HEK293 (cell line): ENCODE measurements around the gene SLC15A4.
A peak's percentile ranks its signal among the peaks of the same experiment; 100 is the strongest.

Experiments
- TCF7L2 ChIP-seq: IDR thresholded peaks from 2 replicates; pipeline ENCODE4 v1.6.1; 2011; ENCODE audit warnings: low read depth, mild to moderate bottlenecking, inconsistent platforms, low read length, moderate library complexity, borderline replicate concordance
- ZBTB10 ChIP-seq: fragments of 450-650 bp; formaldehyde crosslinking; IDR thresholded peaks from 2 replicates; pipeline ENCODE4 v1.5.1; 2016; ENCODE audit warnings: missing biosample characterization, missing genetic modification characterization
- ZBTB11 ChIP-seq: fragments of 450-650 bp; formaldehyde crosslinking; conservative IDR thresholded peaks from 2 replicates; pipeline ENCODE4 v1.5.1; 2016; ENCODE audit warnings: low read depth, missing biosample characterization, missing genetic modification characterization
- ZBTB26 ChIP-seq: fragments of 450-650 bp; formaldehyde crosslinking; optimal IDR thresholded peaks from 2 replicates; pipeline ENCODE3; 2016; ENCODE audit warnings: missing biosample characterization, mild to moderate bottlenecking, missing genetic modification characterization
- ZBTB44 ChIP-seq: fragments of 450-650 bp; IDR thresholded peaks from 2 replicates; pipeline ENCODE4 v1.5.1; 2018; ENCODE audit warnings: missing biosample characterization, mild to moderate bottlenecking, missing genetic modification characterization
- ZBTB8A ChIP-seq: fragments of 450-650 bp; formaldehyde crosslinking; IDR thresholded peaks from 2 replicates; pipeline ENCODE4 v1.5.1; 2016; ENCODE audit warnings: missing biosample characterization, missing genetic modification characterization
- ZEB2 ChIP-seq: fragments of 450-650 bp; formaldehyde crosslinking; IDR thresholded peaks from 2 replicates; pipeline ENCODE4 v1.5.1; 2016; ENCODE audit warnings: missing biosample characterization, missing genetic modification characterization
- ZNF211 ChIP-seq: fragments of 450-650 bp; formaldehyde crosslinking; IDR thresholded peaks from 2 replicates; pipeline ENCODE4 v1.5.1; 2016; ENCODE audit warnings: low read depth, missing biosample characterization, missing genetic modification characterization
- ZNF23 ChIP-seq: fragments of 450-650 bp; formaldehyde crosslinking; IDR thresholded peaks from 2 replicates; pipeline ENCODE4 v1.5.1; 2016; ENCODE audit warnings: missing biosample characterization, missing genetic modification characterization, borderline replicate concordance
- ZNF292 ChIP-seq: fragments of 450-650 bp; formaldehyde crosslinking; IDR thresholded peaks from 2 replicates; pipeline ENCODE4 v1.5.1; 2016; ENCODE audit warnings: low read depth, missing biosample characterization, missing genetic modification characterization, borderline replicate concordance
- ZNF335 ChIP-seq: fragments of 450-650 bp; formaldehyde crosslinking; conservative IDR thresholded peaks from 2 replicates; pipeline ENCODE4 v1.5.1; 2016; ENCODE audit warnings: missing biosample characterization, missing genetic modification characterization
- ZNF350 ChIP-seq: fragments of 450-650 bp; formaldehyde crosslinking; IDR thresholded peaks from 2 replicates; pipeline ENCODE4 v1.5.0; 2017; ENCODE audit warnings: missing biosample characterization, mild to moderate bottlenecking, missing genetic modification characterization
- ZNF488 ChIP-seq: fragments of 450-650 bp; formaldehyde crosslinking; IDR thresholded peaks from 2 replicates; pipeline ENCODE4 v1.5.1; 2016; ENCODE audit warnings: missing biosample characterization, missing genetic modification characterization
- ZNF518A ChIP-seq: fragments of 450-650 bp; formaldehyde crosslinking; conservative IDR thresholded peaks from 2 replicates; pipeline ENCODE4 v1.5.1; 2016; ENCODE audit warnings: low read depth, missing biosample characterization, missing genetic modification characterization
- ZNF521 ChIP-seq: fragments of 450-650 bp; formaldehyde crosslinking; IDR thresholded peaks from 2 replicates; pipeline ENCODE4 v1.5.1; 2017; ENCODE audit warnings: missing biosample characterization, mild to moderate bottlenecking, missing genetic modification characterization
- ZNF549 ChIP-seq: fragments of 450-650 bp; IDR thresholded peaks from 2 replicates; pipeline ENCODE4 v1.5.1; 2018; ENCODE audit warnings: missing biosample characterization, missing genetic modification characterization, mild to moderate bottlenecking, inconsistent platforms, moderate library complexity
- ZNF558 ChIP-seq: fragments of 450-650 bp; formaldehyde crosslinking; IDR thresholded peaks from 2 replicates; pipeline ENCODE4 v1.5.1; 2016; ENCODE audit warnings: missing biosample characterization, missing genetic modification characterization
- ZNF623 ChIP-seq: fragments of 450-650 bp; formaldehyde crosslinking; IDR thresholded peaks from 2 replicates; pipeline ENCODE4 v1.5.1; 2016; ENCODE audit warnings: missing biosample characterization, missing genetic modification characterization
- ZNF692 ChIP-seq: fragments of 450-650 bp; formaldehyde crosslinking; IDR thresholded peaks from 2 replicates; pipeline ENCODE4 v1.5.1; 2016; ENCODE audit warnings: missing biosample characterization, missing genetic modification characterization
- ZNF791 ChIP-seq: fragments of 450-650 bp; formaldehyde crosslinking; IDR thresholded peaks from 2 replicates; pipeline ENCODE4 v1.5.1; 2016; ENCODE audit warnings: missing biosample characterization, missing genetic modification characterization
- ZNF830 ChIP-seq: fragments of 450-650 bp; IDR thresholded peaks from 2 replicates; pipeline ENCODE4 v1.5.0; 2018; ENCODE audit warnings: missing biosample characterization, missing genetic modification characterization, low read depth, mild to moderate bottlenecking, moderate library complexity

Gene SLC15A4

GRCh38 chr12:128823916-128824839, at the start of gene SLC15A4 (continued):
- TF ChIP-seq ZNF23 (tag by site-specific recombination), result no peak
- no peak for TF ChIP-seq TCF7L2
- peak; percentile 92 for TF ChIP-seq ZNF335 (tag by site-specific recombination)
- no peak for TF ChIP-seq ZNF791 (tag by site-specific recombination)
- peak; percentile 92 for TF ChIP-seq ZBTB8A (tag by site-specific recombination)
- TF ChIP-seq ZEB2, result 0 out of 2 replicates have a peak, but pooled peaks have one; percentile 18
- TF ChIP-seq ZBTB11 (tag by site-specific recombination), result peak; percentile 54
- no peak for TF ChIP-seq ZNF350 (tag by site-specific recombination)
- TF ChIP-seq ZNF292 (tag by site-specific recombination), result no peak
- TF ChIP-seq ZBTB44 (tag by site-specific recombination), result no peak
- TF ChIP-seq ZNF211, result no peak
- TF ChIP-seq ZNF692, result 0 out of 2 replicates have a peak, but pooled peaks have one; percentile 52
- no peak for TF ChIP-seq ZNF488
- TF ChIP-seq ZNF830 (tag by site-specific recombination), result no peak
- no peak for TF ChIP-seq ZBTB10
- TF ChIP-seq ZNF623 (tag by site-specific recombination), result no peak
- no peak for TF ChIP-seq ZBTB26 (tag by site-specific recombination)
- no peak for TF ChIP-seq ZNF521 (tag by site-specific recombination)
- no peak for TF ChIP-seq ZNF558 (tag by site-specific recombination)
- TF ChIP-seq ZNF549 (tag by site-specific recombination), result no peak
- peak; percentile 77 for TF ChIP-seq ZNF518A
